Spinal cord (tissue), 10 donors: ENCODE measurements around the gene VSTM5. TPM values are rescaled to one million over a fixed set of nuclear protein-coding genes. Genes with fewer than 3 reads are reported as not detected.
"Not testable (repeated sequence)": the region's sequence is repeated elsewhere in the genome, so short reads cannot be mapped to it uniquely, and the experiment has no call there.

Source experiments
- DNase-seq, 6 donors: peaks; one replicate each; pipeline versions ENCODE4 v3.0.0 to v3.0.0-alpha.2; 2013 to 2015; ENCODE audit warnings: low spot score in 6 of 6, low read depth in 4 of 6
- H3K27ac ChIP-seq: one replicate; pipeline ENCODE4 v1.5.1; 2013; ENCODE audit warnings: low read depth, low read length, control low read depth
- H3K27me3 ChIP-seq: one replicate; pipeline ENCODE4 v1.6.1; 2013; ENCODE audit warnings: low read length; ENCODE audit not compliant: control insufficient read depth, insufficient read depth
- H3K36me3 ChIP-seq: one replicate; pipeline ENCODE4 v1.6.1; 2013; ENCODE audit warnings: low read length; ENCODE audit not compliant: control insufficient read depth, insufficient read depth
- H3K4me1 ChIP-seq: one replicate; pipeline ENCODE4 v1.6.1; 2013; ENCODE audit warnings: low read length; ENCODE audit not compliant: control insufficient read depth, insufficient read depth
- H3K4me3 ChIP-seq: one replicate; pipeline ENCODE4 v1.5.1; 2013; ENCODE audit warnings: low read depth, low read length, control low read depth
- H3K9me3 ChIP-seq: one replicate; pipeline ENCODE4 v1.6.1; 2013; ENCODE audit warnings: low read length; ENCODE audit not compliant: control insufficient read depth, insufficient read depth
- WGBS: methylation state at CpG from one replicate; pipeline ENCODE4 v1.1.5; 2013; ENCODE audit warnings: missing lambda C conversion rate; ENCODE audit not compliant: insufficient coverage; 5-methylcytosine and 5-hydroxymethylcytosine counted together
- polyA plus RNA-seq, 2 donors: library from polyadenylated mRNA; unstranded; fragments of 120-200 nt; gene quantifications; one replicate each; pipeline ENCODE4 v1.2.1, GENCODE V29; 2013; ENCODE audit not compliant: insufficient read length in 2 of 2
- small RNA-seq: library from RNA; depleted of rRNA; stranded (forward); fragments of <200 nt; gene quantifications from one replicate; pipeline ENCODE3, GENCODE V24; 2014; ENCODE audit warnings: low replicate concordance
- total RNA-seq, 2 donors: library from RNA; depleted of rRNA in 1 of 2; stranded (reverse); fragments of 120-200 nt in 1 of 2; fragments of >200 nt in 1 of 2; gene quantifications; one replicate each; pipeline versions ENCODE4 v1.2.3 to v1.2.4, GENCODE V29; 2013 to 2014
- donor health status: healthy.

Gene VSTM5
- total and polyA plus RNA-seq, 4 donors = 2.1 to 8.6 (median 7.7) TPM

DNA sequence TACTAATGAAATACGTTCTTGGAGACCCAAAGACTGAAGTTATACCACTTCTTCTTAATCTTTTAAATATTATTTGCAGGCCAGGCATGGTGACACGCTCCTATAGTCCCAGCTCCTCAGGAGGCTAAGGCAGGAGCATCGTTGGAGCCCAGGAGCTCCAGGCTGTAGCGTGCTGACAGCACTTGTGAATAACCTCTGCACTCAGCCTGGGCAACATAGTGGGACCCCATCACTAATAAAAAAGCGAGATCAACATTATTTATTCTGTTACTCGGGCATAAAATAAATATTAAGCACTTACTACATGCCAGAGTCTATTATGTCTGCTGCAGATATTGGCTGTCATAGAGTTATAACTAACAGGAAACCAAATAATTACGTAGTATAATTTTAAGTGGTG, 67.1 kb downstream of the VSTM5 start:
- Histone ChIP-seq H3K27me3 (no peaks in the 10 kb centered on the region), H3K4me3 (peak overlapping the region; percentile 98), H3K4me1 (peaks cover 20% of the 10 kb centered on the region), H3K27ac (peak overlapping the region; percentile 98), H3K36me3 (no peaks in the 10 kb centered on the region), H3K9me3 (no peaks in the 10 kb centered on the region)
- whole genome bisulfite sequencing = 96% methylated on average over 3 of the region's 7 CpGs
- DNase-seq = no peak

- H3K4me3 ChIP-seq = no peak overlapping the region
- no peaks in the 10 kb centered on the region for H3K4me1 ChIP-seq
- WGBS = no CpG with 5 or more reads among the region's 2 CpGs
- no peak for DNase-seq
- H3K9me3 ChIP-seq = no peaks in the 10 kb centered on the region
- H3K27me3 ChIP-seq = no peaks in the 10 kb centered on the region
- no peak overlapping the region for H3K27ac ChIP-seq
- peaks cover 10% of the 10 kb centered on the region for H3K36me3 ChIP-seq
Measured at GRCh38 chr11:93775289-93775688, 75.1 kb downstream of the VSTM5 start.

DNA sequence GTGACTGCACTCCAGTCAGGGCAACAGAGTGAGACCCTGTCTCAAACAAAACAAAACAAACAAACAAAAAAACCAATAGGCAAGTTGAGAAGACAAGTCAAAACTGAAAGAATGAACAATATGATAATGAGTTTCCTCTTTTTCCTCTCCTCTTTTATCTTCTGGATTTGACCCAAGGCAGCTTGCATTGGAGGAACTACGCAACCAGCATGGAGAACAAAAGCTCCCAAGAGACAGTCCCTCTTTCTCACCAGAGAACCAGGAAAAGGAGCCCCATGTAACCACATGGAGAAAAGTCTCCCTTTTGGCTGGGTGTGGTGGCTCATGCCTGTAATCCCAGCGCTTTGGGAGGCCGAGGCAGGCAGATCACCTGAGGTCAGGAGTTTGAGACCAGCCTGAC, 75.9 kb downstream of the VSTM5 start:
- WGBS = no CpG with 5 or more reads among the region's 3 CpGs
- H3K27ac ChIP-seq, H3K9me3 ChIP-seq, H3K4me3 ChIP-seq, H3K4me1 ChIP-seq, H3K27me3 ChIP-seq, DNase-seq: not testable (repeated sequence)
- peaks cover 10% of the 10 kb centered on the region for H3K36me3 ChIP-seq

- Histone ChIP-seq H3K9me3 (no peaks in the 10 kb centered on the region), H3K36me3 (peaks cover 10% of the 10 kb centered on the region), H3K27ac (no peak overlapping the region), H3K4me3 (no peak overlapping the region), H3K4me1 (no peaks in the 10 kb centered on the region), H3K27me3 (no peaks in the 10 kb centered on the region)
- DNase-seq = no peak
- 96% methylated on average over 10 of the region's 10 CpGs for WGBS
Measured at GRCh38 chr11:93773601-93774200, 76.7 kb downstream of the VSTM5 start.

- no peak for DNase-seq
- H3K9me3 ChIP-seq = no peaks in the 10 kb centered on the region
- H3K27me3 ChIP-seq = no peaks in the 10 kb centered on the region
- H3K36me3 ChIP-seq = peaks cover 10% of the 10 kb centered on the region
- H3K4me1 ChIP-seq = no peaks in the 10 kb centered on the region
- no peak overlapping the region for H3K4me3 ChIP-seq
- no peak overlapping the region for H3K27ac ChIP-seq
- WGBS = 100% methylated on average over 2 of the region's 3 CpGs
Measured at GRCh38 chr11:93773045-93773477, 77.4 kb downstream of the VSTM5 start.

DNA sequence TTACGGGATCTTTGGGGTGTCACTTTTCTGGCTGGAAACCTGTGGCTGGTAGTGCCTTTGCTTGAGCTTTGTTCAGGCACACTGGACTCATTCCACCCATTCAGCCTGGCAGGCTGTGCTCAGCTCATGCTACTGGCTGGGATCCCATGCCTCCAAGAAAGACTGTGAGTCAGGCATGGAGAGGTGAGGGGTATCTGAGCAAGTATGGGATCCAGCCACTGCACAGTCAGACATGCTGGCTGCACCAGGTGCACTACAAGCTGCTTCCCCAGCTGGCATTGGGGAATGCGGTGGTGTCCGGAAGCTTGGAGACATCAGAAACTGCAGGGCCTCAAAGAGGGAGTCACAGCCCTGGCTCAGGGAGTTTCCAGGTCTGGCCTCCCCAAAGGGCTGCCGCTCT, 78.3 kb downstream of the VSTM5 start:
- Histone ChIP-seq H3K4me3 (no peak overlapping the region), H3K36me3 (peaks cover 10% of the 10 kb centered on the region), H3K9me3 (no peaks in the 10 kb centered on the region), H3K27me3 (no peaks in the 10 kb centered on the region), H3K4me1 (no peaks in the 10 kb centered on the region), H3K27ac (no peak overlapping the region)
- WGBS = 96% methylated on average over 2 of the region's 4 CpGs
- no peak for DNase-seq

GRCh38 chr11:93770160-93770559, 80.3 kb downstream of the VSTM5 start:
- WGBS = 57% methylated on average over 1 of the region's 1 CpG

More at GRCh38 chr11:93770160-93770559, 80.3 kb downstream of the VSTM5 start:
- no peak overlapping the region for H3K4me3 ChIP-seq
- H3K4me1 ChIP-seq = no peaks in the 10 kb centered on the region
- peaks cover 10% of the 10 kb centered on the region for H3K36me3 ChIP-seq
- no peaks in the 10 kb centered on the region for H3K27me3 ChIP-seq
- no peak for DNase-seq
- no peaks in the 10 kb centered on the region for H3K9me3 ChIP-seq
- H3K27ac ChIP-seq = no peak overlapping the region

Small RNAs within 50 kb of the gene (small RNA-seq; reads per million reads assigned to genes)
- not detected for gene RF00019

Other genes with a start within 250 kb of the VSTM5 start
- gene CEP295, start 188.9 kb downstream of the VSTM5 start, total RNA-seq = 10 to 100 TPM; 22.0 to 30.3 TPM
- 10 to 100 TPM; 13.4 to 14.2 TPM for gene CEP295, start 188.9 kb downstream of the VSTM5 start, polyA plus RNA-seq
- gene TAF1D, start 109.1 kb downstream of the VSTM5 start, total RNA-seq = 100 to 1,000 TPM; 103 to 266 TPM
- 100 to 1,000 TPM; 104 to 112 TPM for gene TAF1D, start 109.1 kb downstream of the VSTM5 start, polyA plus RNA-seq
- 10 to 100 TPM; 41.0 to 47.1 TPM for gene C11orf54, start 108.9 kb downstream of the VSTM5 start, total RNA-seq
- 10 to 100 TPM; 33.8 to 38.7 TPM for gene C11orf54, start 108.9 kb downstream of the VSTM5 start, polyA plus RNA-seq
- gene MED17, start 66.3 kb downstream of the VSTM5 start, total RNA-seq = 10 to 100 TPM; 32.2 to 36.2 TPM
- gene MED17, start 66.3 kb downstream of the VSTM5 start, polyA plus RNA-seq = 10 to 100 TPM; 33.3 to 35.9 TPM
- under 1 TPM in 1 of 2 donors, not detected in 1; under 0.01 TPM for gene HEPHL1, start 170.7 kb upstream of the VSTM5 start, total RNA-seq
- gene HEPHL1, start 170.7 kb upstream of the VSTM5 start, polyA plus RNA-seq = under 1 TPM in 1 of 2 donors, not detected in 1; 0.06 TPM